ENCODE results near the gene NELL2.

NELL2 gene

GRCh38 chr12:44525806-44526654 is 350.1 kb downstream of the NELL2 start:
- DNase-seq = no peak

GRCh38 chr12:44523828-44524227 is 352.3 kb downstream of the NELL2 start:
- no peak for DNase-seq

GRCh38 chr12:44521702-44522101 is 354.4 kb downstream of the NELL2 start:
- no peak for DNase-seq

GRCh38 chr12:44519931-44520330 is 356.2 kb downstream of the NELL2 start:
- no peak for DNase-seq

- no peak for DNase-seq
Observed at GRCh38 chr12:44511289-44511688, 364.8 kb downstream of the NELL2 start.

GRCh38 chr12:44510510-44510909 is 365.6 kb downstream of the NELL2 start:
- no peak for DNase-seq

GRCh38 chr12:44510076-44510475 is 366.0 kb downstream of the NELL2 start:
- no peak for DNase-seq

- no peak for DNase-seq
Observed at GRCh38 chr12:44509471-44509870, 366.6 kb downstream of the NELL2 start.

- no peak for DNase-seq
Observed at GRCh38 chr12:44507461-44507860, 368.7 kb downstream of the NELL2 start.

GRCh38 chr12:44504799-44505198 is 371.3 kb downstream of the NELL2 start:
- DNase-seq = no peak

GRCh38 chr12:44503329-44503728 is 372.8 kb downstream of the NELL2 start:
- no peak for DNase-seq

- DNase-seq = no peak
Observed at GRCh38 chr12:44502681-44503080, 373.4 kb downstream of the NELL2 start.

- DNase-seq = no peak
Observed at GRCh38 chr12:44500423-44500822, 375.7 kb downstream of the NELL2 start.

GRCh38 chr12:44497044-44497443 is 379.1 kb downstream of the NELL2 start:
- DNase-seq = no peak

- no peak for DNase-seq
Observed at GRCh38 chr12:44490181-44490580, 385.9 kb downstream of the NELL2 start.

GRCh38 chr12:44488180-44488579 is 387.9 kb downstream of the NELL2 start:
- DNase-seq = no peak

- DNase-seq = no peak
Observed at GRCh38 chr12:44484862-44485261, 391.3 kb downstream of the NELL2 start.

- no peak for DNase-seq
Observed at GRCh38 chr12:44477331-44477980, 398.7 kb downstream of the NELL2 start.

- no peak for DNase-seq
Observed at GRCh38 chr12:44476683-44477082, 399.4 kb downstream of the NELL2 start.

GRCh38 chr12:44465139-44465538 is 411.0 kb downstream of the NELL2 start:
- no peak for DNase-seq

GRCh38 chr12:44464180-44464579 is 411.9 kb downstream of the NELL2 start:
- no peak for DNase-seq

- DNase-seq = no peak
Observed at GRCh38 chr12:44462729-44463128, 413.4 kb downstream of the NELL2 start.

- no peak for DNase-seq
Observed at GRCh38 chr12:44460261-44460660, 415.9 kb downstream of the NELL2 start.

- DNase-seq = no peak
Observed at GRCh38 chr12:44459569-44459968, 416.5 kb downstream of the NELL2 start.
